Mesenchymal stem cell (in vitro differentiated cells and primary cell): Measurements from ENCODE around the gene TSC1.

ENCODE experiments used
- DNase-seq: peaks from one replicate; pipeline ENCODE4 v3.0.0-alpha.2; 2013
- H2AFZ ChIP-seq: one replicate; pipeline ENCODE4 v1.6.1; 2013; ENCODE audit warnings: low read depth, mild to moderate bottlenecking, control low read depth, inconsistent platforms, low read length, moderate library complexity
- H2AK5ac ChIP-seq: 2 replicates; pipeline ENCODE4 v1.6.1; 2013; ENCODE audit warnings: low read length, moderate library complexity, mild to moderate bottlenecking, inconsistent platforms; ENCODE audit not compliant: severe bottlenecking
- H2BK120ac ChIP-seq: one replicate; pipeline ENCODE4 v1.6.1; 2013; ENCODE audit warnings: low read depth, mild to moderate bottlenecking, inconsistent platforms, low read length, moderate library complexity
- H2BK12ac ChIP-seq, 2 experiments: one replicate each; pipeline ENCODE4 v1.6.1; 2013; ENCODE audit warnings: inconsistent platforms in 2 of 2, low read length in 2 of 2, mild to moderate bottlenecking in 2 of 2, moderate library complexity in 2 of 2, control low read depth in 1 of 2
- H2BK15ac ChIP-seq: one replicate; pipeline ENCODE4 v1.6.1; 2013; ENCODE audit warnings: mild to moderate bottlenecking, low read depth, inconsistent platforms; ENCODE audit not compliant: poor library complexity, severe bottlenecking
- H2BK5ac ChIP-seq: 2 replicates; pipeline ENCODE4 v1.6.1; 2013; ENCODE audit warnings: low read depth, mild to moderate bottlenecking, low read length, control low read depth, inconsistent platforms; ENCODE audit not compliant: poor library complexity, severe bottlenecking
- H3K14ac ChIP-seq, 2 experiments: one replicate each; pipeline ENCODE4 v1.6.1; 2013; ENCODE audit warnings: inconsistent platforms in 2 of 2, low read length in 2 of 2, control low read depth in 1 of 2, mild to moderate bottlenecking in 1 of 2, moderate library complexity in 1 of 2
- H3K18ac ChIP-seq, 2 experiments: one replicate each; pipeline ENCODE4 v1.6.1; 2013; ENCODE audit warnings: inconsistent platforms in 2 of 2, low read length in 2 of 2, control low read depth in 1 of 2, low read depth in 1 of 2, mild to moderate bottlenecking in 1 of 2
- H3K23ac ChIP-seq, 2 experiments: one replicate each; pipeline ENCODE4 v1.6.1; 2013; ENCODE audit warnings: inconsistent platforms in 2 of 2, low read length in 2 of 2, mild to moderate bottlenecking in 2 of 2, moderate library complexity in 2 of 2, control low read depth in 1 of 2
- H3K27ac ChIP-seq: 2 replicates; pipeline ENCODE4 v1.5.1; 2013; ENCODE audit warnings: mild to moderate bottlenecking, moderate library complexity, low read length, control low read depth, inconsistent platforms; ENCODE audit not compliant: poor library complexity, severe bottlenecking
- H3K27me3 ChIP-seq, 2 experiments: 2 replicates each; pipeline versions ENCODE4 v1.6.1 to v1.7.0; 2013; ENCODE audit warnings: low read length in 2 of 2, mild to moderate bottlenecking in 2 of 2, moderate library complexity in 2 of 2, control low read depth in 1 of 2, inconsistent platforms in 1 of 2; ENCODE audit not compliant: control insufficient read depth in 1 of 2, insufficient read depth in 1 of 2
- H3K36me3 ChIP-seq, 2 experiments: 2 replicates each; pipeline versions ENCODE4 v1.6.1 to v1.7.0; 2013; ENCODE audit warnings: low read length in 2 of 2, control low read depth in 1 of 2, inconsistent platforms in 1 of 2, low read depth in 1 of 2, mild to moderate bottlenecking in 1 of 2; ENCODE audit not compliant: insufficient read depth in 2 of 2, control insufficient read depth in 1 of 2
- H3K4ac ChIP-seq, 2 experiments: one replicate each; pipeline ENCODE4 v1.6.1; 2013; ENCODE audit warnings: inconsistent platforms in 2 of 2, low read length in 2 of 2, mild to moderate bottlenecking in 2 of 2, moderate library complexity in 2 of 2, control low read depth in 1 of 2, low read depth in 1 of 2
- H3K4me1 ChIP-seq: 2 replicates; pipeline ENCODE4 v1.6.1; 2013; ENCODE audit warnings: low read depth, low read length, control low read depth; ENCODE audit not compliant: control insufficient read depth, insufficient read depth
- H3K4me2 ChIP-seq: 2 replicates; pipeline ENCODE4 v1.6.1; 2013; ENCODE audit warnings: low read length, mild to moderate bottlenecking, inconsistent platforms; ENCODE audit not compliant: poor library complexity, severe bottlenecking
- H3K4me3 ChIP-seq, 2 experiments: 2 replicates each; pipeline versions ENCODE4 v1.5.1 to v1.7.0; 2013; ENCODE audit warnings: low read length in 2 of 2, mild to moderate bottlenecking in 2 of 2, control low read depth in 1 of 2, low read depth in 1 of 2; ENCODE audit not compliant: insufficient read depth in 1 of 2
- H3K79me1 ChIP-seq: replicated peaks from 2 replicates; pipeline ENCODE4 v1.6.1; 2013; ENCODE audit warnings: mild to moderate bottlenecking, control low read depth, low read length, inconsistent platforms; ENCODE audit not compliant: poor library complexity, severe bottlenecking
- H3K9ac ChIP-seq: 2 replicates; pipeline ENCODE4 v1.7.0; 2013; ENCODE audit warnings: mild to moderate bottlenecking, low read length, moderate library complexity
- H3K9me3 ChIP-seq: 2 replicates; pipeline ENCODE4 v1.7.0; 2013; ENCODE audit warnings: mild to moderate bottlenecking, low read length; ENCODE audit not compliant: control insufficient read depth
- H4K8ac ChIP-seq: one replicate; pipeline ENCODE4 v1.6.1; 2013; ENCODE audit warnings: inconsistent platforms, mild to moderate bottlenecking, low read length, moderate library complexity
- H4K91ac ChIP-seq: one replicate; pipeline ENCODE4 v1.6.1; 2013; ENCODE audit warnings: mild to moderate bottlenecking, low read length, inconsistent platforms
- WGBS: methylation state at CpG from one replicate; pipeline ENCODE4 v1.1.7; 2013; ENCODE audit warnings: mixed read lengths; 5-methylcytosine and 5-hydroxymethylcytosine counted together

The TSC1 gene

GRCh38 chr9:132858751-132859150 is 85.7 kb downstream of the TSC1 start:
- H2BK15ac ChIP-seq: no peak overlapping the region
- no peak overlapping the region for H3K23ac ChIP-seq
- no peak overlapping the region for H3K4me2 ChIP-seq
- 86% methylated on average over 7 of the region's 7 CpGs for WGBS
- H3K27ac ChIP-seq: no peak overlapping the region
- H3K36me3 ChIP-seq: no peaks in the 10 kb centered on the region
- H4K8ac ChIP-seq: no peak overlapping the region
- H3K4me3 ChIP-seq: no peak overlapping the region
- H3K18ac ChIP-seq: no peak overlapping the region
- peaks cover 10% of the 10 kb centered on the region for H3K4me1 ChIP-seq
- H2BK120ac ChIP-seq: no peak overlapping the region
- H4K91ac ChIP-seq: no peak overlapping the region
- H3K9me3 ChIP-seq: no peaks in the 10 kb centered on the region
- no peak overlapping the region for H2AK5ac ChIP-seq
- no peak overlapping the region for H2AFZ ChIP-seq
- DNase-seq: no peak
- no peak overlapping the region for H3K9ac ChIP-seq
- no peak overlapping the region for H2BK12ac ChIP-seq
- no peaks in the 10 kb centered on the region for H3K79me1 ChIP-seq
- H2BK5ac ChIP-seq: no peak overlapping the region
- H3K27me3 ChIP-seq: peaks cover 11 to 59% of the 10 kb centered on the region in 2 experiments
- no peak overlapping the region for H3K4ac ChIP-seq
- no peak overlapping the region for H3K14ac ChIP-seq

GRCh38 chr9:132857616-132858342 is 86.6 kb downstream of the TSC1 start:
- Histone ChIP-seq H3K18ac (no peak overlapping the region), H2BK5ac (no peak overlapping the region), H2BK120ac (no peak overlapping the region), H3K27me3 (peaks cover 11 to 50% of the 10 kb centered on the region in 2 experiments), H4K91ac (no peak overlapping the region), H2BK12ac (no peak overlapping the region), H3K4me2 (no peak overlapping the region), H3K23ac (no peak overlapping the region), H2AFZ (no peak overlapping the region), H3K79me1 (no peaks in the 10 kb centered on the region), H3K14ac (no peak overlapping the region), H3K4ac (no peak overlapping the region), H3K4me1 (peaks cover 10% of the 10 kb centered on the region), H3K9me3 (no peaks in the 10 kb centered on the region), H2AK5ac (no peak overlapping the region), H3K27ac (no peak overlapping the region), H2BK15ac (no peak overlapping the region), H4K8ac (no peak overlapping the region), H3K4me3 (peak overlapping the region in 1 of 2 experiments; percentile 44), H3K36me3 (no peaks in the 10 kb centered on the region), H3K9ac (peak overlapping the region; percentile 54)
- WGBS: 74% methylated on average over 24 of the region's 24 CpGs
- no peak for DNase-seq

- 65% methylated on average over 5 of the region's 8 CpGs for WGBS
- Histone ChIP-seq H2AFZ (no peak overlapping the region), H3K4ac (no peak overlapping the region), H3K23ac (no peak overlapping the region), H3K18ac (peak overlapping the region in 1 of 2 experiments; percentile 43), H2BK5ac (no peak overlapping the region), H3K9ac (peak overlapping the region; percentile 54), H2AK5ac (no peak overlapping the region), H3K9me3 (no peaks in the 10 kb centered on the region), H3K14ac (no peak overlapping the region), H3K27me3 (peaks cover 11 to 50% of the 10 kb centered on the region in 2 experiments), H2BK12ac (no peak overlapping the region), H3K79me1 (no peaks in the 10 kb centered on the region), H3K4me2 (no peak overlapping the region), H3K4me1 (peaks cover 10% of the 10 kb centered on the region), H2BK15ac (no peak overlapping the region), H3K27ac (no peak overlapping the region), H4K8ac (no peak overlapping the region), H4K91ac (no peak overlapping the region), H2BK120ac (no peak overlapping the region), H3K4me3 (peak overlapping the region in 1 of 2 experiments; percentile 44), H3K36me3 (no peaks in the 10 kb centered on the region)
- peak; percentile 28 for DNase-seq
Measured at GRCh38 chr9:132857031-132857430, 87.4 kb downstream of the TSC1 start.

GRCh38 chr9:132855904-132856303 is 88.5 kb downstream of the TSC1 start:
- Histone ChIP-seq H3K9ac (no peak overlapping the region), H3K4me1 (peaks cover 10% of the 10 kb centered on the region), H3K27me3 (peaks cover 5 to 52% of the 10 kb centered on the region in 2 experiments), H2BK15ac (no peak overlapping the region), H2BK12ac (no peak overlapping the region), H3K4me2 (no peak overlapping the region), H3K79me1 (no peaks in the 10 kb centered on the region), H2BK5ac (no peak overlapping the region), H3K27ac (no peak overlapping the region), H3K4me3 (no peak overlapping the region), H2BK120ac (no peak overlapping the region), H3K23ac (no peak overlapping the region), H3K18ac (no peak overlapping the region), H2AK5ac (no peak overlapping the region), H3K9me3 (no peaks in the 10 kb centered on the region), H2AFZ (no peak overlapping the region), H3K36me3 (no peaks in the 10 kb centered on the region), H3K4ac (no peak overlapping the region), H4K91ac (no peak overlapping the region), H4K8ac (no peak overlapping the region), H3K14ac (no peak overlapping the region)
- no peak for DNase-seq
- 72% methylated on average over 4 of the region's 5 CpGs for WGBS
